ENCODE data around the gene ARHGAP8. TPM values are rescaled to one million over a fixed set of nuclear protein-coding genes. Genes with fewer than 3 reads are reported as not detected.

The ARHGAP8 gene
- total RNA-seq, 1 donor from 2014 or later, result 0.49 TPM

DNA sequence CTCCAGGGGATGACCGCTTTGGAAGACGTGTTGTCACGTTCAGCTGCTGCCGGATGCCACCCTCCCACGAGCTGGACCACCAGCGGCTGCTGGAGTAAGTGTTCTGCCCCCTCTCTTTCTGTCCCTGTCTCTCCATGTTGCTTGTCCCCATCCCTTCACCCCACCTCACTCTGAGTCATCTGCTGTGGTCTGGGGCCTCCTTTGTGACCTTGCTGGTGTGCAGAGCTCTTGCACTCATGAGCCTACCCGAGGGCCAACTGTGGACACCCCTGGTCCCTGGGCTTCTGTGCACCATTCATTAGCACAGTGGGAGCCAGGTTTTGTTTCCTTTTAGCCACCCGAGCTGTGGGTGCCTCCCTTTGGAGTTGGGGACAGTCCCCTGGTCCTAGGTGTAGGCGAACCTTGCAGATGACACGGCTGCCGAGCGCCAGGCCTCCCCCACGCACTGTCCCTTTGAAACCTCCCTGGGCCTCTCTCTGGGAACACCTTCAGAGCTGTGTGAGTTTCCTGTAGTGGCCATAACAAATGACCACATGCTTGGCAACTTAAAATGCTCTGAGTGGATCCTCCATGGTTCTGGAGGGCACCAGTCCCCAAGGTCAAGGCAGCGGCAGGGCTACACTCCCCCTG, 49.8 kb downstream of the ARHGAP8 start:
- Mint-ChIP-seq H3K9me3 (no peaks in the 10 kb centered on the region), H3K4me1 (no peaks in the 10 kb centered on the region), H3K4me3 (no peak overlapping the region), H3K36me3 (ENCODE audit: low read depth) (no peaks in the 10 kb centered on the region), H3K27me3 (peaks cover 7% of the 10 kb centered on the region), H3K27ac (no peak overlapping the region)
- ATAC-seq (ENCODE audit: low read depth) (no peak), DNase-seq (no peak)
- intact Hi-C loops (cut with micrococcal nuclease), result no loop called here
- POLR2A ChIA-PET, result no interaction called here
- TF ChIP-seq, protein P1, sequence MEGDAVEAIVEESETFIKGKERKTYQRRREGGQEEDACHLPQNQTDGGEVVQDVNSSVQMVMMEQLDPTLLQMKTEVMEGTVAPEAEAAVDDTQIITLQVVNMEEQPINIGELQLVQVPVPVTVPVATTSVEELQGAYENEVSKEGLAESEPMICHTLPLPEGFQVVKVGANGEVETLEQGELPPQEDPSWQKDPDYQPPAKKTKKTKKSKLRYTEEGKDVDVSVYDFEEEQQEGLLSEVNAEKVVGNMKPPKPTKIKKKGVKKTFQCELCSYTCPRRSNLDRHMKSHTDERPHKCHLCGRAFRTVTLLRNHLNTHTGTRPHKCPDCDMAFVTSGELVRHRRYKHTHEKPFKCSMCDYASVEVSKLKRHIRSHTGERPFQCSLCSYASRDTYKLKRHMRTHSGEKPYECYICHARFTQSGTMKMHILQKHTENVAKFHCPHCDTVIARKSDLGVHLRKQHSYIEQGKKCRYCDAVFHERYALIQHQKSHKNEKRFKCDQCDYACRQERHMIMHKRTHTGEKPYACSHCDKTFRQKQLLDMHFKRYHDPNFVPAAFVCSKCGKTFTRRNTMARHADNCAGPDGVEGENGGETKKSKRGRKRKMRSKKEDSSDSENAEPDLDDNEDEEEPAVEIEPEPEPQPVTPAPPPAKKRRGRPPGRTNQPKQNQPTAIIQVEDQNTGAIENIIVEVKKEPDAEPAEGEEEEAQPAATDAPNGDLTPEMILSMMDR (IDR thresholded peaks at IDR 0.05), result no peak
- CTCF ChIA-PET, result no interaction called here

DNA sequence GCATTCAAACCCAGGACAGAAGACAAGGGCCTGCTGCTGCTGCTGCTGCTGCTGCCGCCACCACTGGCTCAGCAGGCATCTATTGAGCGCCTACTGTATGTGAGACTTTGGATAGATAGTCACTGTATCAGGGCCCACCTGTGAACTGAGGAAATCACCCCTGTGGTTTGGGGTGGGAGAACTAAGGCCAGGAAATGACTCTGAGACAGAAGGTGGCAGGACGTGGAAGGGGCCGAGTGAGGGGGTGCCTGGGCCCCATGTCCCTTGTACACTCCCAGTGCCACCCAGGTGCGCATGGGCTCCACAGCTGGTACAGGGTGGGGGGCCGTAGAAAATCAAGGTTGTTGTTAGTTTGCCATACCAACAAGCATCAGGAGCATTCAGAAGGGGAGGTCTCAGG, 50.6 kb downstream of the ARHGAP8 start:
- CTCF ChIA-PET, result no interaction called here
- TF ChIP-seq, protein P1 (IDR thresholded peaks at IDR 0.05), result no peak
- intact Hi-C loops (cut with micrococcal nuclease), result no loop called here
- no peaks in the 10 kb centered on the region for H3K36me3 Mint-ChIP-seq (ENCODE audit: low read depth)
- no peak overlapping the region for H3K27ac Mint-ChIP-seq
- DNase-seq, result no peak
- H3K9me3 Mint-ChIP-seq, result no peaks in the 10 kb centered on the region
- no peak for ATAC-seq (ENCODE audit: low read depth)
- peaks cover 7% of the 10 kb centered on the region for H3K27me3 Mint-ChIP-seq
- POLR2A ChIA-PET, result no interaction called here
- no peak overlapping the region for H3K4me3 Mint-ChIP-seq
- H3K4me1 Mint-ChIP-seq, result no peaks in the 10 kb centered on the region

DNA sequence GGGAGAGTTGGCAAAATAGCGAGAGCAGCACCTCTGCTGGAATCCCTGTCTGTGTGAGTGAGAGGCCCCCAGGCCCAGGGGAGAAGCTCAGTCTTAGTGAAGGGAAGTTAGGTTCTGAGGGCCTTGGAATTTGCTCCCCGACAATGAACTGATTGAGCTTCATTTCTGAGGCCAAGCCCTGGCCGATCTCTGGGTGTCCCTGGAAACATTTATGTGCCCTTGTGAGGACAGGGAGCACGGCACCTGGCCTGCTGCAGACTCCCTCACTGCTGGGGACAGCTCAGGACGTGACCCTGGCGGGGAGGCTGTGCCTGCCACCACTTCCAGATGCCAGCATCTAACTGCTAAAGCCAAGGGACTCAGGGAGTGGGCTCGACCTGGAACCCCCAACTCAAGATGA, 52.0 kb downstream of the ARHGAP8 start:
- Mint-ChIP-seq H3K27me3 (peaks cover 7% of the 10 kb centered on the region), H3K4me1 (no peaks in the 10 kb centered on the region), H3K36me3 (ENCODE audit: low read depth) (no peaks in the 10 kb centered on the region), H3K27ac (no peak overlapping the region), H3K9me3 (no peaks in the 10 kb centered on the region), H3K4me3 (no peak overlapping the region)
- DNase-seq (no peak), ATAC-seq (ENCODE audit: low read depth) (no peak)
- ChIA-PET CTCF (no interaction called here), POLR2A (no interaction called here)
- intact Hi-C loops (cut with micrococcal nuclease), result no loop called here
- TF ChIP-seq, protein P1 (IDR thresholded peaks at IDR 0.05), result no peak

DNA sequence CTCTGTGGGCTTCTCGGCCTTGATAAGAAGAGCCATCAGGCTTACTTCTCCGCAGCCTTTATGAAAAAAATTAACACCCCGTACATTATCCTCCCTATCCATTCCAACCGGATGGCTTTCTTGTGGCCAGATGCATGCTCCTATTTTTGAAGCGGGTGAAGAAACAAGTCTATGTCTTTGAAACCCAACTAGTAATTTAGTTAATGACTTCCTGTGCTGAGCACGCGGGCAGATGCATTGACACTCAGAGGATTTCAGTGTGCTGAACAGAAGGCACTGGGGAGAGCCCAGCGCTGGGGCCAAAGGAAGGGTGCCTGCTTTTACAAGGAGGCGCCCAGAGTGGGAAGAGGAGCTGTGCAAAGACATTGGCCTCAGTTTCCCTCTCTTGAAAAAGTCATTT, 53.3 kb downstream of the ARHGAP8 start:
- no peaks in the 10 kb centered on the region for H3K9me3 Mint-ChIP-seq
- no peak overlapping the region for H3K27ac Mint-ChIP-seq
- H3K27me3 Mint-ChIP-seq, result peaks cover 10% of the 10 kb centered on the region
- POLR2A ChIA-PET, result no interaction called here
- DNase-seq, result no peak
- no peak for ATAC-seq (ENCODE audit: low read depth)
- no peak overlapping the region for H3K4me3 Mint-ChIP-seq
- no peaks in the 10 kb centered on the region for H3K36me3 Mint-ChIP-seq (ENCODE audit: low read depth)
- intact Hi-C loops (cut with micrococcal nuclease), result no loop called here
- TF ChIP-seq, protein P1 (IDR thresholded peaks at IDR 0.05), result no peak
- H3K4me1 Mint-ChIP-seq, result no peaks in the 10 kb centered on the region
- CTCF ChIA-PET, result no interaction called here

DNA sequence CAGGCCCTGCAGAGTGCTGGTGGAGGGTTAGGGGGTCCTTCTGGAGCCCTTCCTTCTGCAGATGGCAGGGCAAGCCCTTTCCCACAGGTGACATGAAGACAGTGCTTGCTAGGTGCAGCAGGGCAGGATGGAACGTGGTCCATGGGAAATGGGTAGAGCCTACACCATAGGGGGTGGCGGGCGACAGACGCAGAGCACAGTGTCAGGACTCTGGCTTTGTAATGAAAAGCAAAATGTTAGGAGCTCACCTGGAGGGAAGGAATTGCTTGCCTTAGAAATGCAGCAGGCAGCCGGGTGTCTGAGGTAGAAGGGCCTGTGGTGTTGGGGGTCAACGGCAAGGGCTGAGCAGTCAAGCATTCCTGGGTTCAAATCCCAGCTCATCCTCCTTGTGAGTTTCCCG, 54.9 kb downstream of the ARHGAP8 start:
- TF ChIP-seq, protein P1 (IDR thresholded peaks at IDR 0.05), result no peak
- POLR2A ChIA-PET, result no interaction called here
- CTCF ChIA-PET, result no interaction called here
- intact Hi-C loops (cut with micrococcal nuclease), result no loop called here
- Mint-ChIP-seq H3K27me3 (peaks cover 15% of the 10 kb centered on the region), H3K36me3 (ENCODE audit: low read depth) (no peaks in the 10 kb centered on the region), H3K9me3 (no peaks in the 10 kb centered on the region), H3K4me1 (no peaks in the 10 kb centered on the region), H3K27ac (no peak overlapping the region), H3K4me3 (no peak overlapping the region)
- ATAC-seq (ENCODE audit: low read depth) (no peak), DNase-seq (no peak)
